ENCODE data around the gene GLCCI1. TPM values are rescaled to one million over a fixed set of nuclear protein-coding genes. Genes with fewer than 3 reads are reported as not detected.

Gene GLCCI1
- total and polyA plus RNA-seq, 2 donors (not counting 3 experiments of a cell fraction or from before 2014, with no cell fraction given), result 2.3 to 5.6 TPM

GRCh38 chr7:7989133-7989532, 20.5 kb downstream of the GLCCI1 start:
- intact Hi-C loops (cut with micrococcal nuclease), result no loop called here
- TF ChIP-seq MYC (IDR thresholded peaks at IDR 0.05; ENCODE audit: low read depth, low read length) (no peak), POLR2AphosphoS5 (IDR thresholded peaks at IDR 0.05; ENCODE audit: insufficient read depth, low read depth, low read length) (no peak), EZH2 (IDR thresholded peaks at IDR 0.05; ENCODE audit: borderline replicate concordance, low read depth, low read length, severe bottlenecking) (no peak), FOS (IDR thresholded peaks at IDR 0.05; ENCODE audit: borderline replicate concordance, insufficient read depth, low read length) (no peak), GATA2 (IDR thresholded peaks at IDR 0.05; ENCODE audit: insufficient read depth, insufficient read length, low read depth, low read length) (no peak), MAX (IDR thresholded peaks at IDR 0.05; ENCODE audit: insufficient read depth, insufficient read length) (no peak), JUN (IDR thresholded peaks at IDR 0.05; ENCODE audit: borderline replicate concordance, insufficient read depth, insufficient read length, low read depth) (no peak), CTCF (IDR thresholded peaks at IDR 0.05; ENCODE audit: extremely low read depth in 1 of 2, insufficient read depth in 1 of 2, low read depth in 1 of 2, low read length in 2 of 2) (no peak), POLR2A (IDR thresholded peaks at IDR 0.05; ENCODE audit: low read depth, low read length) (no peak)
- ChIA-PET POLR2A (no interaction called here), CTCF (interaction anchor here (0.5 to 1.8 kb wide), 3 partner anchors 10 to 668 kb away, joined by 3 to 5 read pairs (median 4); no protein-coding TSS in a partner anchor)
- Histone ChIP-seq H3K4me1 (ENCODE audit: control insufficient read depth, extremely low read depth, insufficient read depth, low read length) (no peaks in the 10 kb centered on the region), H3K9me3 (replicated peaks; ENCODE audit: control insufficient read depth, insufficient read depth, low read length) (no peaks in the 10 kb centered on the region), H3K27me3 (ENCODE audit: control insufficient read depth in 2 of 2, insufficient read depth in 2 of 2, low read length in 2 of 2) (no peaks in the 10 kb centered on the region), H3K4me2 (ENCODE audit: insufficient read depth, low read length) (no peak overlapping the region), H3K4me3 (replicated peaks in 1 of 3; ENCODE audit: insufficient read depth in 1 of 3, low read depth in 1 of 3, low read length in 3 of 3) (no peak overlapping the region), H3K79me2 (ENCODE audit: control insufficient read depth, insufficient read depth, low read length) (no peaks in the 10 kb centered on the region), H2AFZ (ENCODE audit: low read depth, low read length) (no peak overlapping the region), H3K36me3 (ENCODE audit: control insufficient read depth in 2 of 2, extremely low read depth in 1 of 2, insufficient read depth in 2 of 2, low read length in 2 of 2) (no peaks in the 10 kb centered on the region), H4K20me1 (replicated peaks; ENCODE audit: control insufficient read depth, extremely low read depth, insufficient read depth, low read length) (no peaks in the 10 kb centered on the region), H3K27ac (ENCODE audit: insufficient read depth, low read depth, low read length) (no peak overlapping the region), H3K9me1 (replicated peaks; ENCODE audit: control insufficient read depth, extremely low read depth, insufficient read depth, low read length) (no peaks in the 10 kb centered on the region), H3K9ac (replicated peaks; ENCODE audit: extremely low read depth, insufficient read depth, low read length) (no peak overlapping the region)
- no peak for DNase-seq (ENCODE audit: low read depth, low spot score)
- no peak for FAIRE-seq
- BruUV-seq (replicated peaks), result no TSS peak
- dilution Hi-C loops (cut with MboI; ENCODE audit: extremely low pct_ligation_motif_present, low sequenced_read_pairs), result no loop called here
